Prostate gland (tissue), 2 donors: Measurements from ENCODE around the gene RYR3. TPM values are rescaled to one million over a fixed set of nuclear protein-coding genes. Genes with fewer than 3 reads are reported as not detected.

Experiments used
- DNase-seq: peaks from one replicate; pipeline ENCODE4 v3.0.0-alpha.2; 2019; ENCODE audit warnings: low spot score
- H3K27ac ChIP-seq, 2 donors: fragments of 200-600 bp; sonication (generic); 2 replicates each; pipeline ENCODE4 v1.5.1; 2017 to 2019
- H3K27me3 ChIP-seq: fragments of 200-600 bp; sonication (generic); replicated peaks from 2 replicates; pipeline ENCODE4 v1.5.1; 2019; ENCODE audit not compliant: insufficient read depth
- H3K36me3 ChIP-seq, 2 donors: fragments of 200-600 bp; sonication (generic); 1 replicate in 1 of 2; 2 replicates in 1 of 2; pipeline versions ENCODE4 v1.5.1 to v1.8.1; 2017 to 2019
- H3K4me1 ChIP-seq: fragments of 200-600 bp; sonication (generic); replicated peaks from 2 replicates; pipeline ENCODE4 v1.5.1; 2019
- H3K4me3 ChIP-seq, 2 donors: fragments of 200-600 bp; sonication (generic); 2 replicates each; pipeline ENCODE4 v1.5.1; 2017 to 2019
- H3K9me3 ChIP-seq: fragments of 200-600 bp; sonication (generic); 2 replicates; pipeline ENCODE4 v1.5.1; 2017
- CTCF ChIP-seq, 4 experiments: fragments of 200-600 bp in 2 of 4; fragments of 450-650 bp in 2 of 4; sonication (generic) in 2 of 4; IDR thresholded peaks; 1 replicate in 3 of 4; 2 replicates in 1 of 4; pipeline ENCODE4 v1.5.1; 2016 to 2019; ENCODE audit warnings: antibody characterized with exemption in 4 of 4, mild to moderate bottlenecking in 2 of 4, moderate library complexity in 2 of 4
- POLR2A ChIP-seq: fragments of 450-650 bp; IDR thresholded peaks from one replicate; pipeline ENCODE4 v1.6.1; 2016; ENCODE audit warnings: antibody characterized with exemption, mild to moderate bottlenecking
- POLR2AphosphoS5 ChIP-seq: sonication (generic); formaldehyde crosslinking; IDR thresholded peaks from one replicate; pipeline ENCODE4 v1.6.1; 2017; ENCODE audit warnings: antibody characterized with exemption
- WGBS: methylation state at CpG from one replicate; pipeline ENCODE4 v1.1.5; 2018; 5-methylcytosine and 5-hydroxymethylcytosine counted together
- intact Hi-C: fragments of 100-400 bp; cut with DNase I; formaldehyde crosslinking; loops from one replicate; pipeline ENCODE4 v1.14.2; 2022
- total RNA-seq, 2 donors: library from RNA; depleted of rRNA; stranded (reverse); fragments of >200 nt; gene quantifications; one replicate each; pipeline ENCODE4 v1.1.0, GENCODE V29; 2016

RYR3 gene
- total RNA-seq, 2 donors from 2014 or later = 0.41 to 2.3 TPM

GRCh38 chr15:33461671-33462070 is 150.9 kb downstream of the RYR3 start:
- Histone ChIP-seq H3K9me3 (no peaks in the 10 kb centered on the region), H3K4me3 (no peak overlapping the region), H3K27ac (no peak overlapping the region), H3K27me3 (no peaks in the 10 kb centered on the region), H3K4me1 (no peaks in the 10 kb centered on the region), H3K36me3 (no peaks in the 10 kb centered on the region)
- TF ChIP-seq POLR2AphosphoS5 (no peak), CTCF (IDR thresholded peaks at IDR 0.05) (no peak), POLR2A (no peak)
- intact Hi-C loops = no loop called here
- WGBS = 61% methylated on average over 2 of the region's 2 CpGs
- no peak for DNase-seq

- no peak overlapping the region for H3K27ac ChIP-seq
- H3K36me3 ChIP-seq = no peaks in the 10 kb centered on the region
- H3K9me3 ChIP-seq = no peaks in the 10 kb centered on the region
- no peaks in the 10 kb centered on the region for H3K4me1 ChIP-seq
- H3K27me3 ChIP-seq = no peaks in the 10 kb centered on the region
- 72% methylated on average over 6 of the region's 6 CpGs for WGBS
- TF ChIP-seq CTCF (IDR thresholded peaks at IDR 0.05) (no peak), POLR2A (no peak), POLR2AphosphoS5 (no peak)
- no peak for DNase-seq
- intact Hi-C loops = no loop called here
- H3K4me3 ChIP-seq = no peak overlapping the region
Observed at GRCh38 chr15:33467146-33467815, 156.5 kb downstream of the RYR3 start.

- TF ChIP-seq POLR2A (no peak), CTCF (IDR thresholded peaks at IDR 0.05) (no peak), POLR2AphosphoS5 (no peak)
- DNase-seq = no peak
- Histone ChIP-seq H3K4me1 (no peaks in the 10 kb centered on the region), H3K4me3 (no peak overlapping the region), H3K27ac (no peak overlapping the region), H3K36me3 (no peaks in the 10 kb centered on the region), H3K9me3 (no peaks in the 10 kb centered on the region), H3K27me3 (no peaks in the 10 kb centered on the region)
- 89% methylated on average over 1 of the region's 1 CpG for WGBS
- intact Hi-C loops = no loop called here
Observed at GRCh38 chr15:33467816-33468163, 157.0 kb downstream of the RYR3 start.

- WGBS = 89% methylated on average over 3 of the region's 3 CpGs
- no peaks in the 10 kb centered on the region for H3K4me1 ChIP-seq
Observed at GRCh38 chr15:33468740-33469139, 158.0 kb downstream of the RYR3 start.

More at GRCh38 chr15:33468740-33469139, 158.0 kb downstream of the RYR3 start:
- no peak for TF ChIP-seq POLR2A
- no peak for TF ChIP-seq CTCF (IDR thresholded peaks at IDR 0.05)
- no peak for TF ChIP-seq POLR2AphosphoS5
- Histone ChIP-seq H3K27me3 (no peaks in the 10 kb centered on the region), H3K4me3 (no peak overlapping the region), H3K36me3 (no peaks in the 10 kb centered on the region), H3K9me3 (no peaks in the 10 kb centered on the region), H3K27ac (no peak overlapping the region)
- DNase-seq = no peak
- intact Hi-C loops = no loop called here
